ENCODE measurements around the gene PPP1R8. TPM values are rescaled to one million over a fixed set of nuclear protein-coding genes. Genes with fewer than 3 reads are reported as not detected.

Gene PPP1R8
- total and polyA plus RNA-seq, 2 experiments from 2014 or later: 13.4 to 50.5 TPM

- Histone ChIP-seq H3K9me2 (ENCODE audit: insufficient read depth) (no peaks in the 10 kb centered on the region), H3K27me3 (ENCODE audit: insufficient read depth) (no peaks in the 10 kb centered on the region), H3K27ac (ENCODE audit: low read depth) (no peak overlapping the region), H4K20me1 (replicated peaks; ENCODE audit: insufficient read depth) (0 out of 2 replicates have a peak, but pooled peaks cover 3% of the 10 kb centered on the region), H3F3A (replicated peaks; ENCODE audit: low read depth) (peaks cover 8% of the 10 kb centered on the region; the same call in 1 of the 2 replicates), H3K4me1 (ENCODE audit: insufficient read depth) (no peaks in the 10 kb centered on the region), H3K4me2 (no peak overlapping the region), H3K36me3 (ENCODE audit: insufficient read depth) (peaks cover 18% of the 10 kb centered on the region), H2AFZ (no peak overlapping the region), H3K79me2 (replicated peaks; ENCODE audit: insufficient read depth) (no peaks in the 10 kb centered on the region), H3K4me3 (no peak overlapping the region)
- no peak for ATAC-seq
- Mint-ChIP-seq H3K4me1 (no peaks in the 10 kb centered on the region), H3K27me3 (ENCODE audit: insufficient read depth, low read depth, poor library complexity) (peaks cover 11% of the 10 kb centered on the region), H3K9me3 (no peaks in the 10 kb centered on the region), H3K27ac (no peak overlapping the region), H3K36me3 (ENCODE audit: low read depth) (peaks cover 37% of the 10 kb centered on the region), H3K4me3 (no peak overlapping the region)
- TF ChIP-seq ZNF331 (CRISPR knock-in tag; IDR thresholded peaks at IDR 0.05; ENCODE audit: low read depth) (no peak), STAT1 (IDR thresholded peaks at IDR 0.05; ENCODE audit: unreplicated experiment) (no peak), EZH2 (IDR thresholded peaks at IDR 0.05; ENCODE audit: low read depth, unreplicated experiment) (no peak), ETS1 (IDR thresholded peaks at IDR 0.05) (no peak), EZH2phosphoT487 (IDR thresholded peaks at IDR 0.05; ENCODE audit: unreplicated experiment) (no peak), ZNF114 (CRISPR knock-in tag; IDR thresholded peaks at IDR 0.05) (no peak), NANOG (IDR thresholded peaks at IDR 0.05; ENCODE audit: borderline replicate concordance) (no peak), POLR2AphosphoS5 (IDR thresholded peaks at IDR 0.05; ENCODE audit: low read depth) (no peak), CREB1 (CRISPR knock-in tag; IDR thresholded peaks at IDR 0.05; ENCODE audit: low read depth) (no peak), JUNB (IDR thresholded peaks at IDR 0.05; ENCODE audit: unreplicated experiment) (no peak)
- TF ChIP-seq, protein P1, sequence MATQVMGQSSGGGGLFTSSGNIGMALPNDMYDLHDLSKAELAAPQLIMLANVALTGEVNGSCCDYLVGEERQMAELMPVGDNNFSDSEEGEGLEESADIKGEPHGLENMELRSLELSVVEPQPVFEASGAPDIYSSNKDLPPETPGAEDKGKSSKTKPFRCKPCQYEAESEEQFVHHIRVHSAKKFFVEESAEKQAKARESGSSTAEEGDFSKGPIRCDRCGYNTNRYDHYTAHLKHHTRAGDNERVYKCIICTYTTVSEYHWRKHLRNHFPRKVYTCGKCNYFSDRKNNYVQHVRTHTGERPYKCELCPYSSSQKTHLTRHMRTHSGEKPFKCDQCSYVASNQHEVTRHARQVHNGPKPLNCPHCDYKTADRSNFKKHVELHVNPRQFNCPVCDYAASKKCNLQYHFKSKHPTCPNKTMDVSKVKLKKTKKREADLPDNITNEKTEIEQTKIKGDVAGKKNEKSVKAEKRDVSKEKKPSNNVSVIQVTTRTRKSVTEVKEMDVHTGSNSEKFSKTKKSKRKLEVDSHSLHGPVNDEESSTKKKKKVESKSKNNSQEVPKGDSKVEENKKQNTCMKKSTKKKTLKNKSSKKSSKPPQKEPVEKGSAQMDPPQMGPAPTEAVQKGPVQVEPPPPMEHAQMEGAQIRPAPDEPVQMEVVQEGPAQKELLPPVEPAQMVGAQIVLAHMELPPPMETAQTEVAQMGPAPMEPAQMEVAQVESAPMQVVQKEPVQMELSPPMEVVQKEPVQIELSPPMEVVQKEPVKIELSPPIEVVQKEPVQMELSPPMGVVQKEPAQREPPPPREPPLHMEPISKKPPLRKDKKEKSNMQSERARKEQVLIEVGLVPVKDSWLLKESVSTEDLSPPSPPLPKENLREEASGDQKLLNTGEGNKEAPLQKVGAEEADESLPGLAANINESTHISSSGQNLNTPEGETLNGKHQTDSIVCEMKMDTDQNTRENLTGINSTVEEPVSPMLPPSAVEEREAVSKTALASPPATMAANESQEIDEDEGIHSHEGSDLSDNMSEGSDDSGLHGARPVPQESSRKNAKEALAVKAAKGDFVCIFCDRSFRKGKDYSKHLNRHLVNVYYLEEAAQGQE (IDR thresholded peaks at IDR 0.05; ENCODE audit: unreplicated experiment): no peak
- TF ChIP-seq, protein P2, sequence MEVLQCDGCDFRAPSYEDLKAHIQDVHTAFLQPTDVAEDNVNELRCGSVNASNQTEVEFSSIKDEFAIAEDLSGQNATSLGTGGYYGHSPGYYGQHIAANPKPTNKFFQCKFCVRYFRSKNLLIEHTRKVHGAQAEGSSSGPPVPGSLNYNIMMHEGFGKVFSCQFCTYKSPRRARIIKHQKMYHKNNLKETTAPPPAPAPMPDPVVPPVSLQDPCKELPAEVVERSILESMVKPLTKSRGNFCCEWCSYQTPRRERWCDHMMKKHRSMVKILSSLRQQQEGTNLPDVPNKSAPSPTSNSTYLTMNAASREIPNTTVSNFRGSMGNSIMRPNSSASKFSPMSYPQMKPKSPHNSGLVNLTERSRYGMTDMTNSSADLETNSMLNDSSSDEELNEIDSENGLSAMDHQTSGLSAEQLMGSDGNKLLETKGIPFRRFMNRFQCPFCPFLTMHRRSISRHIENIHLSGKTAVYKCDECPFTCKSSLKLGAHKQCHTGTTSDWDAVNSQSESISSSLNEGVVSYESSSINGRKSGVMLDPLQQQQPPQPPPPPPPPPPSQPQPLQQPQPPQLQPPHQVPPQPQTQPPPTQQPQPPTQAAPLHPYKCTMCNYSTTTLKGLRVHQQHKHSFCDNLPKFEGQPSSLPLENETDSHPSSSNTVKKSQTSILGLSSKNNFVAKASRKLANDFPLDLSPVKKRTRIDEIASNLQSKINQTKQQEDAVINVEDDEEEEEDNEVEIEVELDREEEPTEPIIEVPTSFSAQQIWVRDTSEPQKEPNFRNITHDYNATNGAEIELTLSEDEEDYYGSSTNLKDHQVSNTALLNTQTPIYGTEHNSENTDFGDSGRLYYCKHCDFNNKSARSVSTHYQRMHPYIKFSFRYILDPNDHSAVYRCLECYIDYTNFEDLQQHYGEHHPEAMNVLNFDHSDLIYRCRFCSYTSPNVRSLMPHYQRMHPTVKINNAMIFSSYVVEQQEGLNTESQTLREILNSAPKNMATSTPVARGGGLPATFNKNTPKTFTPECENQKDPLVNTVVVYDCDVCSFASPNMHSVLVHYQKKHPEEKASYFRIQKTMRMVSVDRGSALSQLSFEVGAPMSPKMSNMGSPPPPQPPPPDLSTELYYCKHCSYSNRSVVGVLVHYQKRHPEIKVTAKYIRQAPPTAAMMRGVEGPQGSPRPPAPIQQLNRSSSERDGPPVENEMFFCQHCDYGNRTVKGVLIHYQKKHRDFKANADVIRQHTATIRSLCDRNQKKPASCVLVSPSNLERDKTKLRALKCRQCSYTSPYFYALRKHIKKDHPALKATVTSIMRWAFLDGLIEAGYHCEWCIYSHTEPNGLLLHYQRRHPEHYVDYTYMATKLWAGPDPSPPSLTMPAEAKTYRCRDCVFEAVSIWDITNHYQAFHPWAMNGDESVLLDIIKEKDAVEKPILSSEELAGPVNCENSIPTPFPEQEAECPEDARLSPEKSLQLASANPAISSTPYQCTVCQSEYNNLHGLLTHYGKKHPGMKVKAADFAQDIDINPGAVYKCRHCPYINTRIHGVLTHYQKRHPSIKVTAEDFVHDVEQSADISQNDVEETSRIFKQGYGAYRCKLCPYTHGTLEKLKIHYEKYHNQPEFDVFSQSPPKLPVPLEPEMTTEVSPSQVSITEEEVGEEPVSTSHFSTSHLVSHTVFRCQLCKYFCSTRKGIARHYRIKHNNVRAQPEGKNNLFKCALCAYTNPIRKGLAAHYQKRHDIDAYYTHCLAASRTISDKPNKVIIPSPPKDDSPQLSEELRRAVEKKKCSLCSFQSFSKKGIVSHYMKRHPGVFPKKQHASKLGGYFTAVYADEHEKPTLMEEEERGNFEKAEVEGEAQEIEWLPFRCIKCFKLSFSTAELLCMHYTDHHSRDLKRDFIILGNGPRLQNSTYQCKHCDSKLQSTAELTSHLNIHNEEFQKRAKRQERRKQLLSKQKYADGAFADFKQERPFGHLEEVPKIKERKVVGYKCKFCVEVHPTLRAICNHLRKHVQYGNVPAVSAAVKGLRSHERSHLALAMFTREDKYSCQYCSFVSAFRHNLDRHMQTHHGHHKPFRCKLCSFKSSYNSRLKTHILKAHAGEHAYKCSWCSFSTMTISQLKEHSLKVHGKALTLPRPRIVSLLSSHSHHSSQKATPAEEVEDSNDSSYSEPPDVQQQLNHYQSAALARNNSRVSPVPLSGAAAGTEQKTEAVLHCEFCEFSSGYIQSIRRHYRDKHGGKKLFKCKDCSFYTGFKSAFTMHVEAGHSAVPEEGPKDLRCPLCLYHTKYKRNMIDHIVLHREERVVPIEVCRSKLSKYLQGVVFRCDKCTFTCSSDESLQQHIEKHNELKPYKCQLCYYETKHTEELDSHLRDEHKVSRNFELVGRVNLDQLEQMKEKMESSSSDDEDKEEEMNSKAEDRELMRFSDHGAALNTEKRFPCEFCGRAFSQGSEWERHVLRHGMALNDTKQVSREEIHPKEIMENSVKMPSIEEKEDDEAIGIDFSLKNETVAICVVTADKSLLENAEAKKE (CRISPR knock-in tag; IDR thresholded peaks at IDR 0.05): no peak
- TF ChIP-seq, protein P3, sequence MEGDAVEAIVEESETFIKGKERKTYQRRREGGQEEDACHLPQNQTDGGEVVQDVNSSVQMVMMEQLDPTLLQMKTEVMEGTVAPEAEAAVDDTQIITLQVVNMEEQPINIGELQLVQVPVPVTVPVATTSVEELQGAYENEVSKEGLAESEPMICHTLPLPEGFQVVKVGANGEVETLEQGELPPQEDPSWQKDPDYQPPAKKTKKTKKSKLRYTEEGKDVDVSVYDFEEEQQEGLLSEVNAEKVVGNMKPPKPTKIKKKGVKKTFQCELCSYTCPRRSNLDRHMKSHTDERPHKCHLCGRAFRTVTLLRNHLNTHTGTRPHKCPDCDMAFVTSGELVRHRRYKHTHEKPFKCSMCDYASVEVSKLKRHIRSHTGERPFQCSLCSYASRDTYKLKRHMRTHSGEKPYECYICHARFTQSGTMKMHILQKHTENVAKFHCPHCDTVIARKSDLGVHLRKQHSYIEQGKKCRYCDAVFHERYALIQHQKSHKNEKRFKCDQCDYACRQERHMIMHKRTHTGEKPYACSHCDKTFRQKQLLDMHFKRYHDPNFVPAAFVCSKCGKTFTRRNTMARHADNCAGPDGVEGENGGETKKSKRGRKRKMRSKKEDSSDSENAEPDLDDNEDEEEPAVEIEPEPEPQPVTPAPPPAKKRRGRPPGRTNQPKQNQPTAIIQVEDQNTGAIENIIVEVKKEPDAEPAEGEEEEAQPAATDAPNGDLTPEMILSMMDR (conservative IDR thresholded peaks at IDR 0.05; ENCODE audit: low read depth in 2 of 2): no peak
- DNase-seq (ENCODE audit: low spot score): no peak
Measured at GRCh38 chr1:27886744-27887143, 56.2 kb downstream of the PPP1R8 start.
